Testis (tissue), 3 donors: ENCODE measurements around the gene GET4. TPM values are rescaled to one million over a fixed set of nuclear protein-coding genes. Genes with fewer than 3 reads are reported as not detected.
"Not testable (repeated sequence)": the region's sequence is repeated elsewhere in the genome, so short reads cannot be mapped to it uniquely, and the experiment has no call there.

Experiments
- DNase-seq: peaks from one replicate; pipeline ENCODE4 v3.0.0-alpha.2; 2019
- H3K27ac ChIP-seq, 2 donors: fragments of 200-600 bp; sonication (generic); one replicate each; pipeline ENCODE4 v1.5.1; 2019
- H3K27me3 ChIP-seq: fragments of 200-600 bp; sonication (generic); one replicate; pipeline ENCODE4 v1.5.1; 2019
- H3K36me3 ChIP-seq: fragments of 200-600 bp; sonication (generic); one replicate; pipeline ENCODE4 v1.5.1; 2017; ENCODE audit warnings: low read depth; ENCODE audit errors: missing control alignments
- H3K4me1 ChIP-seq: fragments of 200-600 bp; sonication (generic); one replicate; pipeline ENCODE4 v1.5.1; 2019
- H3K4me3 ChIP-seq, 2 donors: fragments of 200-600 bp; sonication (generic); one replicate each; pipeline ENCODE4 v1.5.1; 2017 to 2019
- H3K9me3 ChIP-seq: fragments of 200-600 bp; sonication (generic); one replicate; pipeline ENCODE4 v1.5.1; 2017
- POLR2A ChIP-seq: fragments of 450-650 bp; IDR thresholded peaks from one replicate; pipeline ENCODE4 v1.6.1; 2017; ENCODE audit warnings: antibody characterized with exemption, mild to moderate bottlenecking, moderate library complexity
- WGBS, 2 donors: methylation state at CpG; one replicate each; pipeline ENCODE4 v1.1.5; 2018; 5-methylcytosine and 5-hydroxymethylcytosine counted together
- intact Hi-C: fragments of 100-400 bp; cut with DNase I; formaldehyde crosslinking; loops from one replicate; pipeline ENCODE4 v1.15.1; 2023; ENCODE audit warnings: low total_unique reads
- polyA plus RNA-seq: library from polyadenylated mRNA; stranded (reverse); fragments of 350-450 nt; fragmentation: Illumina TruSeq; extraction: RNeasy Lipid Tissue Mini Kit (QIAGEN cat#74804); gene quantifications from one replicate; pipeline ENCODE4 v1.2.3, GENCODE V29; 2014; ENCODE audit warnings: low read depth, low replicate concordance; ENCODE audit not compliant: insufficient read depth
- total RNA-seq, 2 donors: library from RNA; depleted of rRNA; stranded (reverse); fragments of >200 nt; gene quantifications; one replicate each; pipeline ENCODE4 v1.2.3, GENCODE V29; 2016
- TF ChIP-seq, protein P1 (sequence below), 3 experiments: fragments of 450-650 bp in 2 of 3; fragments of 200-600 bp in 1 of 3; sonication (generic) in 1 of 3; IDR thresholded peaks; one replicate each; pipeline ENCODE4 v1.5.1; 2016 to 2019; ENCODE audit warnings: antibody characterized with exemption in 3 of 3, mild to moderate bottlenecking in 2 of 3, moderate library complexity in 1 of 3

GET4 gene
- total and polyA plus RNA-seq, 3 donors from 2014 or later, result 89.0 to 141 (median 128) TPM

DNA sequence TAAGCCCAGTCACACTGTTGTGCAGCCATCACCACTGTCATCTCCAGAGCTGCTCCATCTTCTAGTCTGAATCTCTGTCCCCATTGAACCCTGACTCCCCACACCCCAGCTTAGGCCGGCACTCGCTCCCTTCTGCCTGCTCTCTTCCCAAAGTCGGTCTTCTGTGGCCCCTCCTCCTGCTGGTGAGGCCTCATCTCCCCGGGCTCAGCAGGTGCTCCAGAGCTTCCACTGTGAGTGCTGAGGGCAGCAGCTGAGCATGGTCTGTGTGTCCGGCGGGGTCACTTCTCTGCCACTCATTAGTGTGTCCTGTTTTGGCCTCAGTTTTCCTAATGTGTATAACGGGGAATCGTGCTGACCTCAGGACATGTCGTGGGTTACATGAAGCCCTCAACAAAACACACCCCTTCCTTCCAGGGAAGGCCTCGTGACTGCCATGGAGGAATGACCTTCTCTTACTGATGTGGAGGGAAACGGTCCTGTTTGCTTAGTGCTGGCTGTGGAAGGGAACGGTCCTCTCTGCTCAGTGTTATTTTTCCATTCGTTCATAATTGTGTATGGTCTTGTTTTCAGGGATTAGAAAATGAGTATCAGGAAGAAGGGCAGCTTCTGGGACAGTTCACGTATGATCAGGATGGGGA is 4.3 kb upstream of the GET4 start:
- intact Hi-C loops, result loop anchor here (5.0 kb wide), 1 partner anchor 85 kb away; no protein-coding TSS in a partner anchor
- H3K36me3 ChIP-seq, result no peaks in the 10 kb centered on the region

DNA sequence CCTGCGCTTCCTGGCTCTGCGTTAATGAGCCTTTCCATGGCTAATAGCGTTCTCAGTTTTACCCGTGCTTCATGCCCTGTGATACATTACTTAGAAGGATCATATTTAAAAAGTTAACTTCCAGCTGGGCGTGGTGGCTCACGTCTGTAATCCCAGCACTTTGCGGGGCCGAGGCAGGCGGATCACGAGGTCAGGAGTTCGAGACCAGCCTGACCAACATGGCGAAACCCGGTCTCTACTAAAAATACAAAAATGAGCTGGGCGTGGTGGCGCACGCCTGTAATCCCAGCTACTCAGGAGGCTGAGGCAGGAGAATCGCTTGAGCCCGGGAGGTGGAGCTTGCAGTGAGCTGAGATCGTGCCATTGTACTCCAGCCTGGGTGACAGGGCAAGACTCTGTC is 3.7 kb upstream of the GET4 start:
- H3K27me3 ChIP-seq, DNase-seq, H3K4me3 ChIP-seq, H3K9me3 ChIP-seq, H3K36me3 ChIP-seq: not testable (repeated sequence)
- Histone ChIP-seq H3K4me1 (peaks cover 23% of the 10 kb centered on the region), H3K27ac (peak overlapping the region in 1 of 2 donors; percentile 96)
- 92 to 94% methylated on average over 19 of the region's 19 CpGs for WGBS, 2 donors
- intact Hi-C loops, result loop anchor here (5.0 kb wide), 1 partner anchor 85 kb away; no protein-coding TSS in a partner anchor

More for the DNA sequence above, 4.3 kb upstream of the GET4 start:
- Histone ChIP-seq H3K4me1 (peaks cover 23% of the 10 kb centered on the region), H3K4me3 (no peak overlapping the region), H3K9me3 (no peaks in the 10 kb centered on the region), H3K27ac (peak overlapping the region in 1 of 2 donors; percentile 96), H3K27me3 (no peaks in the 10 kb centered on the region)
- WGBS, 2 donors, result 77 to 91% methylated on average over 13 to 14 of the region's 14 CpGs
- TF ChIP-seq, protein P1, sequence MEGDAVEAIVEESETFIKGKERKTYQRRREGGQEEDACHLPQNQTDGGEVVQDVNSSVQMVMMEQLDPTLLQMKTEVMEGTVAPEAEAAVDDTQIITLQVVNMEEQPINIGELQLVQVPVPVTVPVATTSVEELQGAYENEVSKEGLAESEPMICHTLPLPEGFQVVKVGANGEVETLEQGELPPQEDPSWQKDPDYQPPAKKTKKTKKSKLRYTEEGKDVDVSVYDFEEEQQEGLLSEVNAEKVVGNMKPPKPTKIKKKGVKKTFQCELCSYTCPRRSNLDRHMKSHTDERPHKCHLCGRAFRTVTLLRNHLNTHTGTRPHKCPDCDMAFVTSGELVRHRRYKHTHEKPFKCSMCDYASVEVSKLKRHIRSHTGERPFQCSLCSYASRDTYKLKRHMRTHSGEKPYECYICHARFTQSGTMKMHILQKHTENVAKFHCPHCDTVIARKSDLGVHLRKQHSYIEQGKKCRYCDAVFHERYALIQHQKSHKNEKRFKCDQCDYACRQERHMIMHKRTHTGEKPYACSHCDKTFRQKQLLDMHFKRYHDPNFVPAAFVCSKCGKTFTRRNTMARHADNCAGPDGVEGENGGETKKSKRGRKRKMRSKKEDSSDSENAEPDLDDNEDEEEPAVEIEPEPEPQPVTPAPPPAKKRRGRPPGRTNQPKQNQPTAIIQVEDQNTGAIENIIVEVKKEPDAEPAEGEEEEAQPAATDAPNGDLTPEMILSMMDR (IDR thresholded peaks at IDR 0.05), result no peak
- TF ChIP-seq POLR2A, result no peak
- DNase-seq, result no peak

DNA sequence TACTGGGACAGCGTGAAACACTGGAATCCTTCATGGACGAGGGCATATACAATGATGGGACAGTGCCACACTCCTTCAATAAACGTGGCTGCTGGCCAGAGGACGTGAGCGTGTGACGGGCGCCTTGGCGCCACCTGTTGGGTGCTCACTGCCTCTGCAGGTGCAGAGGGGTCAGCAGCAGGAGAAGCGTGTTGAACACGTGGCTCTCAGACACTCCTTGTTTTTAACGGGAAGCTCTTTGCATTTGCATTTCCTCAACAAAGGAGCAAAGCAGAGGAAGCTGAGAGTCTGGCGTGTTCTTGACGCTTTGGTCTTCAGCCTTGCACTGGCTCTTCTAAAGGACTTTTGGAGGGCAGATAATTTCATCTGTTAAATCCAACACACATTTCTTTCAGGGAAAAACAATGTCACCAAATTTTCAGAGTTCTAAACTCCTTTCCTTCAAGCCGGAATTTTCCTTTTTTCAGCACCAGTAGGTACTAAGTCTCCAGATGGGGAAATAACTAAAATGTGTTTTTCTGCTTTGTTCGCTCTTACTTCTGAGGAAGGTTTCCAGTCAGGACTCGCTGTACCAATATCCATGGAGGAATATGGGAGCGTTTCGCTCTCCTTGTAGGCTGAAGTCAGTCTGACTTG is 2.9 kb upstream of the GET4 start:
- TF ChIP-seq, protein P1 (IDR thresholded peaks at IDR 0.05), result peak; percentile 80 to 93 (median 92)
- no peak for TF ChIP-seq POLR2A
- peak; percentile 94 for DNase-seq
- no peaks in the 10 kb centered on the region for H3K9me3 ChIP-seq
- H3K36me3 ChIP-seq, result no peaks in the 10 kb centered on the region
- intact Hi-C loops, result loop anchor here (5.0 kb wide), 1 partner anchor 86 kb away; no protein-coding TSS in a partner anchor
- WGBS, 2 donors, result 31 to 36% methylated on average over 18 of the region's 18 CpGs
- H3K27ac ChIP-seq, result peak overlapping the region; percentile 68 to 96
- peaks cover 23% of the 10 kb centered on the region for H3K4me1 ChIP-seq
- no peak overlapping the region for H3K4me3 ChIP-seq
- no peaks in the 10 kb centered on the region for H3K27me3 ChIP-seq

DNA sequence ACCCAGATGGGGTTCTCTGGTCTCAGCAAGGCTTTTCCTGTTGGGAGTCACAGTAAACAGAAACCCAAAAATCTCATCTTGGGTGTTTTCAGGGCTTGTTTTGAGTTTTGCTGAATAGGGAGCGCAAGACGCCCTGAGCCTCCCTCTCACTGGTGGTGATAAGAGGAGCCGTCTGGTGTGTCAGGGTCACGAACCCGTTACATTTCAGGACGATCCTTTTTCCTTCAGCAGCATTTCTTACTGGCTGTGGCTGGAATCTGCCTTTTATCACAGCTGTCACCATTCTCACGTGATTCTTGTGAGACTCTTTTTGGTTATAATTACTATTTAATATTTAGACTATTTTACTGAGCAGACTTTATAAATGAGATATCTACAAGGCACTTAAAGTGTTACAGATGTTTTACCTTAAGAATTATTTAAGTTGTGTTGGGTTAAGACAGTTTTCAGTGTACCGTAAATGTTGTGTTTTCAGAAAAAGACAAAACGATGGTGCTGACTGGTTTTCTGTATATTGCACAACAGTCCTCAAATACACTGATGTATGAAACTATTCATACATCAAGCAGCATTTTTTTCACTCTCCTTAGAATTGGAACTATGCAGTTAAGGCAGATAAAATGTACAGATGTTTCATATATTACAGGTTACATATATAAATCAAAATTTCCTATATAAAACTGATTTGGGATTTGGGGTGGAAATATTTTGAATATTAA is 2.2 kb upstream of the GET4 start:
- Histone ChIP-seq H3K27ac (peak overlapping the region; percentile 68 to 96), H3K4me3 (no peak overlapping the region), H3K9me3 (no peaks in the 10 kb centered on the region), H3K36me3 (no peaks in the 10 kb centered on the region), H3K27me3 (no peaks in the 10 kb centered on the region), H3K4me1 (peaks cover 29% of the 10 kb centered on the region)
- DNase-seq, result peak; percentile 78
- intact Hi-C loops, result loop anchor here (5.0 kb wide), 1 partner anchor 87 kb away; no protein-coding TSS in a partner anchor
- WGBS, 2 donors, result 52 to 67% methylated on average over 9 of the region's 9 CpGs
- TF ChIP-seq, protein P1 (IDR thresholded peaks at IDR 0.05), result no peak
- no peak for TF ChIP-seq POLR2A

DNA sequence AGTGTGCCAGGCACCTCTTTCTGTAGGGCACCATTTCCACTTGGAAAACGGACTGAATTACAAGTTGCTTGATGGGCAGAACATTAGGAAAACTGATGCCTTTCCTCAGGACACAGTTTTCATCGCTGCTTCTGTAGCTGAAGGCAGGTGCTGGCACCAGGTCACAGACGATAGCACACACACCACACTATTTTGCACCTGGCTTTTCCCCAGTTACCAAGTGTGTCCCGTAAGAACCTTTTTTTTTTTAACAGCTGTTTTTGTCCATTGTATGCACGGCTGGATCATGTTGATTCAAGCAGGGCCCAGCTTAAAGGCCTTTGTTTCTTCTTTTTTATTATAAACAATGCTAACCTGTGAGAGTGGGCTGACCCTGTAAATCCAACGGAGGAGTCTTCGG is 1.3 kb upstream of the GET4 start:
- Histone ChIP-seq H3K36me3 (no peaks in the 10 kb centered on the region), H3K27ac (peak overlapping the region; percentile 73 to 96), H3K4me3 (peak overlapping the region; percentile 37 to 38), H3K4me1 (peaks cover 29% of the 10 kb centered on the region), H3K27me3 (no peaks in the 10 kb centered on the region), H3K9me3 (no peaks in the 10 kb centered on the region)
- 56 to 58% methylated on average over 7 of the region's 7 CpGs for WGBS, 2 donors
- no peak for DNase-seq
- TF ChIP-seq, protein P1 (IDR thresholded peaks at IDR 0.05), result no peak
- TF ChIP-seq POLR2A, result no peak
- intact Hi-C loops, result no loop called here
